IMR-90 (cell line): Measurements from ENCODE around the gene OFD1.

Source experiments
- CEBPB ChIP-seq: IDR thresholded peaks from 2 replicates; pipeline ENCODE4 v1.6.1; 2012; ENCODE audit warnings: low read depth, low read length, improper control_type of control experiment
- CHD1 ChIP-seq: IDR thresholded peaks from 2 replicates; pipeline ENCODE4 v1.6.1; 2012; ENCODE audit warnings: low read depth, low read length, improper control_type of control experiment
- MXI1 ChIP-seq: IDR thresholded peaks from 2 replicates; pipeline ENCODE4 v1.6.1; 2012; ENCODE audit warnings: low read depth, mild to moderate bottlenecking, low read length, moderate library complexity, borderline replicate concordance
- NFE2L2 ChIP-seq: fragments of 150-350 bp; IDR thresholded peaks from 2 replicates; pipeline ENCODE4 v1.6.1; 2016; ENCODE audit warnings: low read depth, mild to moderate bottlenecking, low read length
- POLR2A ChIP-seq: IDR thresholded peaks from 2 replicates; pipeline ENCODE4 v1.6.1; 2012; ENCODE audit warnings: mild to moderate bottlenecking, low read depth, low read length
- RAD21 ChIP-seq: IDR thresholded peaks from 2 replicates; pipeline ENCODE4 v1.6.1; 2012; ENCODE audit warnings: low read length, improper control_type of control experiment
- RCOR1 ChIP-seq: IDR thresholded peaks from 2 replicates; pipeline ENCODE4 v1.6.1; 2012; ENCODE audit warnings: mild to moderate bottlenecking, low read length, improper control_type of control experiment; ENCODE audit not compliant: insufficient replicate concordance
- RFX5 ChIP-seq: IDR thresholded peaks from 2 replicates; pipeline ENCODE4 v1.8.0; 2012; ENCODE audit warnings: low read depth, mild to moderate bottlenecking, low read length, moderate library complexity
- SMC3 ChIP-seq: fragments of 150-350 bp; IDR thresholded peaks from 2 replicates; pipeline ENCODE4 v1.6.1; 2016; ENCODE audit warnings: low read depth, mild to moderate bottlenecking, antibody characterized with exemption, low read length, moderate library complexity
- TF ChIP-seq, protein P1 (sequence below): conservative IDR thresholded peaks from 2 replicates; pipeline ENCODE4 v1.5.1; 2012; ENCODE audit warnings: mild to moderate bottlenecking, low read depth, low read length, improper control_type of control experiment

DNA sequence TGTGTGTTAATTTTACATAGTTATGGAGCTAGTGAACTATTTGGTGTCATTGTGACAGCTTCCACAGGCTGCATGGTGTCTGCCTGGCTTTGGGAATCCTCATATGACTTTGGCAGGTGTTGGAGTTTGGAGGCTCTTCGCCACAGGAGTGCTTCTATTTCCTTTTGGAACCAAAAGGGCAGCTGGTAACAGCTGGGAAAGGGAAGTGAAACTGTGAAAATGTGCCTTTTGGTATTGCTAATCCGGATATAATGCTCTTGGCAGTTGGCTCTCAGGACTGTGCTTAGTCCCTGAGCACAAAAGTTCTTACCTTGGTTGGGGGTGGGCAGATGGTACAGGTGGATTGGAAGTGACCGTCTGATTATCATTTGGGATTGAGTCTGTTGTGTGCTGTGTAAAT is 18.1 kb downstream of the OFD1 start:
- TF ChIP-seq, protein P1, sequence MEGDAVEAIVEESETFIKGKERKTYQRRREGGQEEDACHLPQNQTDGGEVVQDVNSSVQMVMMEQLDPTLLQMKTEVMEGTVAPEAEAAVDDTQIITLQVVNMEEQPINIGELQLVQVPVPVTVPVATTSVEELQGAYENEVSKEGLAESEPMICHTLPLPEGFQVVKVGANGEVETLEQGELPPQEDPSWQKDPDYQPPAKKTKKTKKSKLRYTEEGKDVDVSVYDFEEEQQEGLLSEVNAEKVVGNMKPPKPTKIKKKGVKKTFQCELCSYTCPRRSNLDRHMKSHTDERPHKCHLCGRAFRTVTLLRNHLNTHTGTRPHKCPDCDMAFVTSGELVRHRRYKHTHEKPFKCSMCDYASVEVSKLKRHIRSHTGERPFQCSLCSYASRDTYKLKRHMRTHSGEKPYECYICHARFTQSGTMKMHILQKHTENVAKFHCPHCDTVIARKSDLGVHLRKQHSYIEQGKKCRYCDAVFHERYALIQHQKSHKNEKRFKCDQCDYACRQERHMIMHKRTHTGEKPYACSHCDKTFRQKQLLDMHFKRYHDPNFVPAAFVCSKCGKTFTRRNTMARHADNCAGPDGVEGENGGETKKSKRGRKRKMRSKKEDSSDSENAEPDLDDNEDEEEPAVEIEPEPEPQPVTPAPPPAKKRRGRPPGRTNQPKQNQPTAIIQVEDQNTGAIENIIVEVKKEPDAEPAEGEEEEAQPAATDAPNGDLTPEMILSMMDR: no peak
- TF ChIP-seq RAD21 (no peak), MXI1 (no peak), CEBPB (no peak), POLR2A (no peak), SMC3 (no peak), NFE2L2 (no peak), RCOR1 (no peak), CHD1 (no peak), RFX5 (no peak)
